ENCODE data around the gene IFITM1.

The IFITM1 gene

GRCh38 chr11:271319-271715, 42.5 kb upstream of the IFITM1 start:
- H3K9ac ChIP-seq (ENCODE audit: low read length): no peak overlapping the region
- no peak overlapping the region for H3K27ac ChIP-seq (ENCODE audit: low read depth, low read length, poor library complexity, severe bottlenecking)
- no peak overlapping the region for H3K4me3 ChIP-seq (ENCODE audit: low read depth, low read length, poor library complexity, severe bottlenecking)
- no peak overlapping the region for H2AFZ ChIP-seq (ENCODE audit: low read length)
- no peaks in the 10 kb centered on the region for H3K9me2 ChIP-seq (ENCODE audit: low read depth, low read length)
- H3K36me3 ChIP-seq (ENCODE audit: insufficient read depth, low read length): no peaks in the 10 kb centered on the region
- no peaks in the 10 kb centered on the region for H3K27me3 ChIP-seq (ENCODE audit: insufficient read depth, low read length)
- TF ChIP-seq, protein P1, sequence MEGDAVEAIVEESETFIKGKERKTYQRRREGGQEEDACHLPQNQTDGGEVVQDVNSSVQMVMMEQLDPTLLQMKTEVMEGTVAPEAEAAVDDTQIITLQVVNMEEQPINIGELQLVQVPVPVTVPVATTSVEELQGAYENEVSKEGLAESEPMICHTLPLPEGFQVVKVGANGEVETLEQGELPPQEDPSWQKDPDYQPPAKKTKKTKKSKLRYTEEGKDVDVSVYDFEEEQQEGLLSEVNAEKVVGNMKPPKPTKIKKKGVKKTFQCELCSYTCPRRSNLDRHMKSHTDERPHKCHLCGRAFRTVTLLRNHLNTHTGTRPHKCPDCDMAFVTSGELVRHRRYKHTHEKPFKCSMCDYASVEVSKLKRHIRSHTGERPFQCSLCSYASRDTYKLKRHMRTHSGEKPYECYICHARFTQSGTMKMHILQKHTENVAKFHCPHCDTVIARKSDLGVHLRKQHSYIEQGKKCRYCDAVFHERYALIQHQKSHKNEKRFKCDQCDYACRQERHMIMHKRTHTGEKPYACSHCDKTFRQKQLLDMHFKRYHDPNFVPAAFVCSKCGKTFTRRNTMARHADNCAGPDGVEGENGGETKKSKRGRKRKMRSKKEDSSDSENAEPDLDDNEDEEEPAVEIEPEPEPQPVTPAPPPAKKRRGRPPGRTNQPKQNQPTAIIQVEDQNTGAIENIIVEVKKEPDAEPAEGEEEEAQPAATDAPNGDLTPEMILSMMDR (IDR thresholded peaks at IDR 0.05; ENCODE audit: low read length): no peak
- TF ChIP-seq EZH2 (IDR thresholded peaks at IDR 0.05; ENCODE audit: borderline replicate concordance, low read length): no peak
- H3K4me2 ChIP-seq (ENCODE audit: low read length): no peak overlapping the region
- H3K9me3 ChIP-seq (ENCODE audit: low read length): peaks cover 5% of the 10 kb centered on the region; the same call in 1 of the 2 replicates
- no peaks in the 10 kb centered on the region for H4K20me1 ChIP-seq (ENCODE audit: insufficient read depth, low read length)
- H3K4me1 ChIP-seq (ENCODE audit: insufficient read depth, low read length, severe bottlenecking): peaks cover 41% of the 10 kb centered on the region
- peaks cover 5% of the 10 kb centered on the region for H3F3A ChIP-seq (ENCODE audit: insufficient read depth, low read length)
- no peaks in the 10 kb centered on the region for H3K79me2 ChIP-seq (ENCODE audit: insufficient read depth, low read length)

GRCh38 chr11:272195-272930, 41.5 kb upstream of the IFITM1 start:
- H3K4me1 ChIP-seq (ENCODE audit: insufficient read depth, low read length, severe bottlenecking): peaks cover 41% of the 10 kb centered on the region
- no peaks in the 10 kb centered on the region for H3K9me2 ChIP-seq (ENCODE audit: low read depth, low read length)
- H3K27me3 ChIP-seq (ENCODE audit: insufficient read depth, low read length): no peaks in the 10 kb centered on the region
- H3K9ac ChIP-seq (ENCODE audit: low read length): no peak overlapping the region
- no peak overlapping the region for H3K4me3 ChIP-seq (ENCODE audit: low read depth, low read length, poor library complexity, severe bottlenecking)
- H3K79me2 ChIP-seq (ENCODE audit: insufficient read depth, low read length): no peaks in the 10 kb centered on the region
- no peaks in the 10 kb centered on the region for H4K20me1 ChIP-seq (ENCODE audit: insufficient read depth, low read length)
- no peak overlapping the region for H2AFZ ChIP-seq (ENCODE audit: low read length)
- H3K9me3 ChIP-seq (ENCODE audit: low read length): peaks cover 6% of the 10 kb centered on the region; the same call in 1 of the 2 replicates
- no peak overlapping the region for H3K4me2 ChIP-seq (ENCODE audit: low read length)
- H3K36me3 ChIP-seq (ENCODE audit: insufficient read depth, low read length): no peaks in the 10 kb centered on the region
- H3F3A ChIP-seq (ENCODE audit: insufficient read depth, low read length): no peaks in the 10 kb centered on the region; the same call in 1 of the 2 replicates
- no peak overlapping the region for H3K27ac ChIP-seq (ENCODE audit: low read depth, low read length, poor library complexity, severe bottlenecking)
- TF ChIP-seq, protein P1 (IDR thresholded peaks at IDR 0.05; ENCODE audit: low read length): no peak
- no peak for TF ChIP-seq EZH2 (IDR thresholded peaks at IDR 0.05; ENCODE audit: borderline replicate concordance, low read length)

DNA sequence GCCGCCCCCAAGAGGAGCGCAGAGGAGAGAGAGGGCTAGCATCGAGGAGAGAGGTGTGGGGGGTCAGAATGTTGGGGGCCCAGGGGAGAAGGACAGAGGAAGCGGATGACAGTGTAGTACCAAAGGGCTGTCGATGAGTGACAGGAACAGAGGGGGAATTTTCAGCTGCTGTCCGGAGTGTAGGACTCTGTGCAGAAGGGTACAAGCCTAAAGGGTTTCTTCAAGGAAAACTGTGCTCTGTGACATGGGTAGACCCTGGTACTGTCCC, 41.0 kb upstream of the IFITM1 start:
- Histone ChIP-seq H3K9me3 (ENCODE audit: low read length) (peaks cover 6% of the 10 kb centered on the region; the same call in 1 of the 2 replicates), H3K4me2 (ENCODE audit: low read length) (no peak overlapping the region), H4K20me1 (ENCODE audit: insufficient read depth, low read length) (no peaks in the 10 kb centered on the region), H2AFZ (ENCODE audit: low read length) (no peak overlapping the region), H3F3A (ENCODE audit: insufficient read depth, low read length) (no peaks in the 10 kb centered on the region; the same call in 1 of the 2 replicates), H3K36me3 (ENCODE audit: insufficient read depth, low read length) (no peaks in the 10 kb centered on the region), H3K27me3 (ENCODE audit: insufficient read depth, low read length) (no peaks in the 10 kb centered on the region), H3K79me2 (ENCODE audit: insufficient read depth, low read length) (no peaks in the 10 kb centered on the region), H3K9me2 (ENCODE audit: low read depth, low read length) (no peaks in the 10 kb centered on the region), H3K27ac (ENCODE audit: low read depth, low read length, poor library complexity, severe bottlenecking) (no peak overlapping the region), H3K4me1 (ENCODE audit: insufficient read depth, low read length, severe bottlenecking) (peaks cover 36% of the 10 kb centered on the region), H3K4me3 (ENCODE audit: low read depth, low read length, poor library complexity, severe bottlenecking) (no peak overlapping the region), H3K9ac (ENCODE audit: low read length) (no peak overlapping the region)
- TF ChIP-seq EZH2 (IDR thresholded peaks at IDR 0.05; ENCODE audit: borderline replicate concordance, low read length): no peak
- TF ChIP-seq, protein P1 (IDR thresholded peaks at IDR 0.05; ENCODE audit: low read length): no peak
